ENCODE measurements around the gene EMILIN1.
"Not testable (repeated sequence)": the region's sequence is repeated elsewhere in the genome, so short reads cannot be mapped to it uniquely, and the experiment has no call there.

The EMILIN1 gene

DNA sequence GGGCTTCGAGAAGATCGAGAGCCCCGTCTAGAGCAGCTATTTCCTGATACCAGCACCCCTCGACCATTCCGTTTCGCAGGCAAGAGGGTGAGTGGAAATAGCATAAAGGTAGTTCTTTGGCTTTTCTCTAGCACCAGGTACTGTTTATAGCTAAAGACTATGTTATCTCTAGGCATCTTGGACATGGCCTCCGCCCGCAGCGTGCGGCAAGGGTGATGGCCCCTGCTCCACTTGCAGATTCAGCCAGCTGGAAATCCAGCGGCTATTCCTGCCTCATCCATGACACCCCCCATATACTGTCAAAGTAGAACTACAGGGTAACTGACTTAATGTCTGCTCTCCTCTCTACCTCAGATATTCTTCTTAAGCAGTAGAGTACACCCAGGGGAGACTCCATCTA lies 23.7 kb upstream of the EMILIN1 start:
- no peak for DNase-seq

DNA sequence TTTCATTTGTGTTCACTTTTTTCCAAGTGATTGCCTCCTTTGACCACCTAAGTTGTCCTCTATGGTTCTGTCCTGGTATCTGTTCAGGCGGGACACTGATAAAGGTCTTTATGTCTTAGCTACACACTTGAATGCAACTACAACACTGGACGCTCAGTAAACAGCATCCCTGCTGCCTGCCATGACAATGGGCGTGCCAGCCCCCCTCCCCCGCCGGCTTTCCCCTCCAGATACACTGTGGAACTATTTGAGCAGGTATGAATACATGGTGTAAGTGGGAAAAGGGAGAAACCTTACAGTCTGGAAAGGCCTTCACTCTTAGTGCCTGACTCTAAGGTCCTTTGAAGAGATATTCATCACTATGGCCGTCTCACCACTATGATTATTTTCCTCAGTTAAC lies 21.2 kb upstream of the EMILIN1 start:
- DNase-seq = no peak

DNA sequence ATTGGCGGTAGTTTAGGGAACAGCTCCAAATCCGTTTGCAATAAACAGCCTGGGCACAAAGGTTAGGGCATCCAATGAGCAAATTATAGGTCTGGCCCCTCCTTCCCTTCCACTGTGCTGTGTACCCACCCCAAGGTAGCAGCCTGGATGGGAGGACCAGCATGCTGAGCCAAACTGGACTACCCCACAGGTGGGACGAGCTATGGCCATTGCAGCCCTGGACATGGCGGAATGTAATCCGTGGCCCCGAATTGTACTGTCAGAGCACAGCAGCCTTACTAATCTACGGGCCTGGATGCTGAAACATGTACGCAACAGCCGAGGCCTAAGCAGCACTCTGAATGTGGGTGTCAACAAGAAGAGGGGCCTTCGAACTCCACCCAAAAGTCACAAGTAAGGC lies 20.2 kb upstream of the EMILIN1 start:
- no peak for DNase-seq

DNA sequence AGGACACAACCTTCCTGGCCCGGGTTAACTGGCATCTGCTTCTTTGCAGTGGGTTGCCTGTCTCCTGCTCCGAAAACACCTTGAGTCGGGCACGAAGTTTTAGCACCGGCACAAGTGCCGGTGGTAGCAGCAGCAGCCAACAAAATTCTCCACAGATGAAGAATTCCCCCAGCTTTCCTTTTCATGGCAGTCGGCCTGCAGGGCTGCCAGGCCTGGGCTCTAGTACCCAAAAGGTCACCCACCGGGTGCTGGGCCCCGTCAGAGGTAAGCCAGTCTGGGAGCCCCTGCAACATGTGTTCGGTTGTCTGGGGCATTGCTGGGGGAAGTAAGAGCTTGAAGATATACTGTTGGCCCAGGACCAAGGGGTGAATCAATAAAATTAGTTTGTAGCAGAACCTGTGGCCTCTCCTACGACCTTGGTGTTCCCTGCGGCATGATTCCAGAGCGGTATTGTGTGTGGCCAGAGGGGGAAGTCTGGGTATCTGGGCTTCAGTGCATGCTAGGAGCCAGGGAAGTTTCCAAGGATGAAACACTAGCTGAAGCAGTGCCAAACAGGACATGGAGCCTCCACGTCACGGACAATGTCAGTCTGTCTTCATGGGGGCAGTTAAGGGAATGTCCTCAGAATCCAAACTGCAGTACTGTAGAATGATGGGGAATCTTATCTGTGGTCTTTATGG lies 19.1 kb upstream of the EMILIN1 start:
- no peak for DNase-seq

DNA sequence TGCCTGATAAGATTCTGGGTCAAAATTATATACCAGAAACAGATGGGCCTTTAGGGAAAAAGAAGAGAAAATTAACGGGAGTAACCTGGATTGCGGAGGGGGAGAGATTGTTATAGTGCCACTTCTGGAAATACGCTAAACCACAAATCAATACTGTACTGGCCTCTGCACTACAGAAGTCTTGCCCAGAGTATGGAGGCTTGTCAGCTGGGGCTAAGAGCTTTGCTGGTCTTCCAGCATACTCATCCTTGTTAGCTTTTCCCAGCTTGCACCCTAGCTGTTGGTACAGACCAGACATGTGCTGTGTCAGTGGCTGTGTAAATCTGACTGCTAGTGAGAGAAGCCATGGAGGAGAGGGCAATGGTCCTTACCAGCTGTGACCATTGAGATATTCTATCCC lies 18.1 kb upstream of the EMILIN1 start:
- DNase-seq = no peak

DNA sequence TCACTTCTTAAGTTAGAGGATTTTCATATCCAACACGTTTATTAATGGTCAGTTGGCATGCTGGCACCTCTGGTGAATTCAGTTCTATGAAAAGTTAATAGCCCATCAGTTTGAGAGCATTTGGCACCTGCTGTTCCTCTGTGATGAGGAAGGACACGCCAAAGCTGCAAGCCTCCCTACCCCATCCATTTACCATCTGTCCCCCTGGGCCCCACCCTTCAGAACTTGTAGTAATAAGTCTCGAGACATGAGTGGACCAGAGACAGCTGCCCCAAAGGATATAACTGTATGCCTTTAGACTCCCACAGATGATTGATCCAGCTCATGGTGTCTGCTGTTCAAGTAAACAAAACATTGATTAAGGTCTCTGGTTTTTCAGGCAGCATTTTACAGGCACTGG lies 13.3 kb upstream of the EMILIN1 start:
- no peak for DNase-seq

DNA sequence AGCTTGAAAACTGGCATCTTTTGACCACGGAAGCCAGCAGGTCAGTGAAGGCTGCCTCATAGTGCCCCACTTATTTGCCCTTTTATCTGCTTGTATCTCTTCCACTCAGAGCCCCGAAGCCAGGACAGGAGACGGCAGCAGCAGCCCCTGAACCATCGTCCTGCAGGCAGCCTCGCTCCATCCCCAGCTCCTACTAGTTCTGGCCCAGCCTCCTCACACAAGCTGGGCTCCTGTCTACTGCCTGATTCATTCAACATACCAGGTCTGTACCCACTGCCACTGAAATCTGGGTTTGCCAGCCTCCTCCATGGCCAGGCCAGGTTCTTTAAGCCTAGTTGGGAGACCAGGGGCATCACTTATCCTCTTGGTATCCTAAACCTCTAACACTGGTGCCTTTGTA lies 11.0 kb upstream of the EMILIN1 start:
- no peak for DNase-seq

DNA sequence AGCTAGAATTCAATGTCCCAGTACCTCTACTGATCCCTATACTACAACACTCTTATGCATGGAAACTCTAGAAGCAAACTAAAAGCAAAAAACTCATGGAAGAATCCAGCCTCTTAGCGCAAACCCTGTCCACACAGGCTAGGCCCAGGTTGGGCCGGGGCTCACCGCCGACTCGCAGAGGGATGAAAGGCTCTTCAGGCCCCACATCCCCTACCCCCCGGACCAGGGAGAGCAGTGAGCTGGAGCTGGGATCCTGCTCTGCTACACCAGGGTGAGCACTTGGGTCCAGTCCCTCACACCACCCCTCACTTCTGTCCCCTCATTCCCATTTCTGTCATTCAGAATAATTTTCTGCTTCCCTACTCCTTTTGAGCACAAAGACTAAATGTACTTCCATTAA lies 9.0 kb upstream of the EMILIN1 start:
- DNase-seq = no peak

DNA sequence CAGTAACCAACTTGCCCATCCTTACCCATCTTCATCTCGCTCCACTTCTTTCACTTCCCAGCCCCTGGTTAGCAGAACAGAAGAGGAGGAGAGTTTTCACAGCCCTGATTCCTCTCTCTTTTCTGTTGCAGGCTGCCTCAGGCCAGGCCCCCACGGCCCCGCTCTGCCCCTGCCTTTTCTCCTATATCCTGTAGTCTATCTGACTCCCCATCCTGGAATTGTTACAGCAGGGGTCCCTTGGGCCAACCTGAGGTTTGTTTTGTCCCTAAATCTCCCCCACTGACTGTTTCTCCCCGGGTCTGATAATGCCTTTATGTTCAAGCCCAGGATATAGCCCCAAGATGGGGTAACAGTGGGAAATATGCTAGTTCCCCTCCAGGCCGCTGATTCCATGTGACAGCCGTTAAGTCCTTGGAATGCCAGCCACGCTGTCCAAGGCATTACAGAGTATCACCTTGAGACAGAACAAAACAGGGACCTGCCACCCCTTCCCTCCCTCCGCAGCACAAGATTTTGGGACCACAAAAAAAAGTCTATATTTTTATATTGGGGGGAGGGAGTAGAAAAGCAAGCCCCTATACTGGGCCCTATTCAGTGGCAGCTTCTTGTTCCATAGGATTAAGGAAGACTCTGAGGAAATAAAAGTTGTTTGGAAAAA lies 8.3 kb upstream of the EMILIN1 start:
- DNase-seq = no peak

DNA sequence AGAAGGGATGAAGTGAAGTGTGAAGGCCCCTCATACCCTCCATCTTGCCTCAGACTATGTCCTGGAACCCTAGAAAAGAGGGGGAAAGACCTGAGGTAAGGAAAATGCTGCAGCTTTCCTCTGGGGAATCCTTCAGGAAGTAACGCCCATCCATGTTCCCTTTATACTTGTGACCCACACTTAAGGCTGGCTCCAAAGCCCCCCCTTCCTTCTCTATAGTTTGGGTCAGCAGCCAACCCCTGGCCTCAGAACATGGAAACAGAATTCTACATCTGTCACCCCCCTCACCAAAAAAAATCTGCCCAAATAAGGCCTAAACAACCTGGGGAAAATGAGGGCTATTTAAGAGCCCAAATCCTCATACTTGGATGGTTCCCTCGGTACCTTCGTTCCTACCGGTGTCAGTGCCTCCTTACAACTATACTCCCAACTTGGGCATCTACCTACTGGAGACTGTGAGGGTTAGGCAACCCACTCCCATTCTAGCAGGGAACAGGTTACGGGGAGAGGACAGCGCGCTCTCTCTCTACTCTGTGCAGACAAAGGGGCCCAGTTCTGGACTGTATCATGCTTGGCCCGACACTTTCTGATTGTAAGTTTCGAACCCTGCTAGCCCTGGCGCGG lies 7.7 kb upstream of the EMILIN1 start:
- no peak for DNase-seq

DNA sequence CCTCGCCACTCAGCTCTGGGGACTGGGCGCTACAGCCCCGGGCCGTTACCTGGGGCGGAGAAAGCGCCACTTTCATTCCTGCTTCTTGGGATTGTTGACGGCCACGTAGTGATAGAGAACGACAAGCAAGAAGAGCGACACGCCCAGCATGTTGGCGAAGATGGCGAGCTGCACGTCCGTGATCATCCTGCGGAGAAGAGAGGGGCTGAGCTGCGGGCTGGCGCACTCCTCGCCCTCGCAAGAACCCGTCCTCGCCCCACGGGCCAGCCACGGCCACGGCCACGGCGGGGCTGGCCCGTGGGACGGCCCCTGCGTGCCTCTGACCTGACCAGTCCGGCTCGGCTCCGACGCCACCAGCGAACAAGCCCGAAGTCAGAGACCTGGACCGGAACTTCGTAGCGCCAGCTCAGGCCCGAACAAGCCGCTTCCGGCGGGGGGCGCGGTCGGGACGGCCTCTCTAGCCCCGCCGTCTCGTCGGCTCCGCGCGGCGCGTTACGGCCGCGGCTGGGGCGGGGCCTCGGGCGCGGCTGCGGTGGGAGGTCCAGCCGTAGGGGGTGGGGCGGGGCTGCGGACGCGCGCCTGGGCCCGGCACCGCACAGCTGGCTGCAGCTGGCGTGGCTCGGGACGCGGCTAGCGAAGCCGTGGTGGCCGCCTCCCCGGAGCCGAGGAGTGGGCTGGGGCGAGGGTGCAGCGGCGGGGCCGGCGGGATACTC lies 7.0 kb upstream of the EMILIN1 start, which contains the start of gene OST4:
TSS of gene OST4 (minus strand) at position 378 of the 713 bp plus-strand sequence.
- peak; percentile 81 to 90 (median 85) for DNase-seq

DNA sequence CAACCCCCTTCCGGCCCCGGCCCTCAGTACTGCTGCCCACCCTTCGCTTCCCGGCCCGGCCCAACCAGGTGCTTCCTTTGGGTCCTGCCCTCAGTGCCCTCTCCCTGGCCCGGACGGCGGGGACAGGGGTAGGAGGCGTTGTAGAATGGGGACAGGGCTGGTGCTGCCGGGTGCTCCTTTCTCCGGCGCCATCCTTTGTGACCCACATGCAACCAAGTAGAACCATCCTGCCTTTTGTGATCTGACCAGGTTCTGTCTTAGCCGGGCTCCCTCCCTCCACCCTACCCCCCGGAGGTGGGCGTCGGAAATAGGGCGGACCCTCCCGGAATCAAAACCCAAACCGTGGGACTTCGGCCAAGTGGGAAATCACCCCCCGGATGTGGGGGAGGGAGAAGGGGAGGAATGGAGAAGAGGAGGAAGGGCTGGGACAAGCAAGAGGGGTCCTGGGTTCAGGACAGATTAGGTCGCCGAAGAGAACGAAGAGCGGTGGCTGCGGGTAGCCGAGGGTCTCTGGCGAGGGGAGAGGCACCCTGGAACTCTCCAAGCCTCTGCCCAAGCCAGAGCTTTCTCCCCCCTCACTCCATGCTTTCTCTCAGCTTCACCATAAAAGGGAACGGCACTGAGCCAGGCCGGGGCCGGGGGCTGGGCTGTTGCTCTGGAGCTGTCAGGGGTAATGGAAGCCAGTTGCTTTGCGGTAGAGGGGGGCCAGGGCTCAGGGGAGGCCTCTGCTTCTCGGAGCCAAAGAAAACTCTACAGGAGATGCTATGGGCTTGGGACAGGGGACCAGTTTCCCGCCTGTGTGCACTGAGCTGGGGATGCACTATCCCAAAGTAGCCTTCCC lies 6.2 kb upstream of the EMILIN1 start:
- DNase-seq = peak in 1 of 4 experiments; percentile 16

DNA sequence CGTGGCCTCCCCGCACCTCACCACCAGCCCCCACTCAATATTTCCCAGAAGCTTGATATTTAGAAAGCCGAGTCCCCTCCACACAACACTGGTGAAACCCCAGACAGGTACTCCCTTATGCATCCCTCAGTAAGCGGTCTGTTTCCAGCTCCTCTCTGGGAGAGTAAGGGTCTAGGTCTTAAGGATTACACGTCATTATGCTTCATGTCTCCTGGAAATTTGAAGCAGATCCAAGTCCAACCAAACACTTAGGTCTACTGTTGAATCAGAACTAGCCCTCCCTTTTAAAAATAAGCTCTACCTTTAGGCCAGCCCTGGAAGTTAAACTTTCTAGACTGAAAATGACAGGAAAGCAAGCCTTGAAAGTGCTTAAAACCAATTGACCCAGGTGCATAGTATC lies 5.5 kb upstream of the EMILIN1 start:
- DNase-seq = no peak

DNA sequence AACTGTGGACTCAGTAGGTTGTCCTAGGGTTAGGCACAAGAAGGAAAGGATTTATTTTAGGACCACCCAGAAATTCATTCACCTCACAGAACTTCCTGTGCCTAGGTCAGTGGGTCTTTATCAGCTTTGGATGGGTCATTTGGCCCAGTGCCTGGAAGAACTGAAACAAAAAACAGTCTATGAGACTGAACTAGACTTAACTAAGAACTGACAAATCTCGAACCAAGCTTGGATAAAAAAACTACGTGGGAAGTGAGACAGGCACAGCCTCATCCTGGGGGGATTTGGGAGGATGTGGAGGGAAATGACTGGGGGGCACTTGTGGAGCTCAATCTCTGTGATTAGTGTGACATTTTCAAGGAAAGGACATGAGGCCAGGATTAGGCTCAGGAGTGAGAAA lies 4.6 kb upstream of the EMILIN1 start:
- no peak for DNase-seq

DNA sequence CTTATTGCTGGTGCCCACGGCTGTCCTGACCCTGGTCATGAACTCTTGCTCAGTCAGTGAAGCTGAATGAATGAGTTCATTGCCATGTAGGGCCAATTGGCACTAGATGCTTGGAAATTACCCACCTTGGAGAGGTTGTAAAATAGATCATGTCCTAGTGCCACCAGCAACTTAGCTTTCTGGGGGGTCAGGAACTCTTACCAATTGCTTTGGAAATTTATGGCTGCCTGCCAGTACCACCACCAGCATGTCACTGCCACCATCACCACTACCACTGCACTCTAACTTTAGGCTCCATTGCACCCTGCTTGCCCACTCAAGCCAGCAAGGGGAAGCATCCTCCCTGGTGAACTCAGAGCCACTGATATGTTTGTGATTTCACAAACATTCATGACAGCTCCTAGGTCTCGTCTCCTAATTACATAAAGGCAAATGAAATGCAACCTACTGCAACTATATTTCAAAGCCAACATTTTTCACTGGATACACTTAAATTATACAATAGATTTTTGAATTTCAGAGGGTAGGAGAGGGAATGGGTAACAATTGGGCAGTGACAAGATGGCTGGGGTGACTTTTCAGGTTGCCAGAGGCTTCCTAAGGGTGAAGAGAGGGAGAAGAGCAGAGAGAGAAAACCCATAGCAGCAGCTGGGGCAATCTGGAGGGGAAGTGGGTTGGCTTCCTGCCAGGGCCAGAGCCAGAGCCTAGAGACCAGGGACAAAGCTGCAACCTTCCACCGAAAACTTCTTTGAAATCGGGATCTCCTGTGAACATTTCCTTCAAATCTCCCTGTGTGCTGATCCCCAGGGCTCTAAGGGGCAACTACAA lies 3.5 kb upstream of the EMILIN1 start:
- peak in 1 of 4 experiments; percentile 34 for DNase-seq

DNA sequence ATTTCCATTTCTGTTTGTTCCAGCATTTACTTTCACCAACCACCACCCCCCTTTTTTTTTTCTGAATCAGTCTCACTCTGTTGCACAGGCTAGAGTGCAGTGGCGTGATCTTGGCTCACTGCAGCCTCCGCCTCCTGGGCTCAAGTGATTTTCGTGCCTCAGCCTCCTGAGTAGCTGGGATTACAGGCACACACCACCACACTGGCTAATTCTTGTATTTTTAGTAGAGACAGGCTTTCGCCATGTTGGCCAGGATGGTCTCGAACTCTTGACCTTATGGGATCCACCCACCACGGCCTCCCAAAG lies 2.9 kb upstream of the EMILIN1 start:
- not testable (repeated sequence) for DNase-seq

DNA sequence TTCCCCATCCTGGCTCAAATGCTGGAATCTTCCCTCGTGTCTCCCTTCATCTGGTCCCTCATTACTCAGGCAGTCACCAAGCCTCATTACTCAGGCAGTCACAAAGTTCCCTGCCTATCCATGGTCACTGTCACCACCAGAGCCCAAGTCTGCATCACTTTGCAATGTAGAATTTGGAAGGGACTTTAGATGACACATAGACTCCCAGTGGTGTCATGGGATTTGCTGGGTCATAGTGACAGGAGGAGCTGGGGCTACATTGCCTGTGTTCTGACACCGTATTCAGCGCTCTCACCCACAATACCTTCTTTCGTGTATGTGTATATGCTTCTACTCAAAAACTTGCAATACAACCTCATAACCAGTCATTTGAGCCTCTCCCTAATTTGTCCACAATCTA lies 2.1 kb upstream of the EMILIN1 start:
- no peak for DNase-seq

DNA sequence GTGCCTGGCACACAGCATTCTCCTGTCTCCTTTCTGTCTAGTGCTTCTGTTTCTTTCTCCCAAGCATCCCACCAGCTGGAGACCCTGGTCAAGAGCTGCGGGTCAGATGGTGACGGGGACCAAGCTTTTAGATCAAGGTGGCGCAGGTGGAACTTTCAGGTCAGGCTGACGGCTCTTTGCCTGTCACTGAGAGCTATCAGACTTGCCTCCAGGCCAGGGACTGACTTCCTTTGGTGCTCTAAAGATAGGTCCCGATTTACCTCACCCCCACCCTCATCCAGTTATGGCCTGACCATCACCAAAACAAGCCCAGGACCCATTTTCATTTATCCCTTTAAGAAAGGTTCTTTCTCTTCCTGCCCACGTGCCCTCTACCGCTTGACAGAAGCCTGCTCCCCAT lies 1.2 kb upstream of the EMILIN1 start:
- DNase-seq = no peak

DNA sequence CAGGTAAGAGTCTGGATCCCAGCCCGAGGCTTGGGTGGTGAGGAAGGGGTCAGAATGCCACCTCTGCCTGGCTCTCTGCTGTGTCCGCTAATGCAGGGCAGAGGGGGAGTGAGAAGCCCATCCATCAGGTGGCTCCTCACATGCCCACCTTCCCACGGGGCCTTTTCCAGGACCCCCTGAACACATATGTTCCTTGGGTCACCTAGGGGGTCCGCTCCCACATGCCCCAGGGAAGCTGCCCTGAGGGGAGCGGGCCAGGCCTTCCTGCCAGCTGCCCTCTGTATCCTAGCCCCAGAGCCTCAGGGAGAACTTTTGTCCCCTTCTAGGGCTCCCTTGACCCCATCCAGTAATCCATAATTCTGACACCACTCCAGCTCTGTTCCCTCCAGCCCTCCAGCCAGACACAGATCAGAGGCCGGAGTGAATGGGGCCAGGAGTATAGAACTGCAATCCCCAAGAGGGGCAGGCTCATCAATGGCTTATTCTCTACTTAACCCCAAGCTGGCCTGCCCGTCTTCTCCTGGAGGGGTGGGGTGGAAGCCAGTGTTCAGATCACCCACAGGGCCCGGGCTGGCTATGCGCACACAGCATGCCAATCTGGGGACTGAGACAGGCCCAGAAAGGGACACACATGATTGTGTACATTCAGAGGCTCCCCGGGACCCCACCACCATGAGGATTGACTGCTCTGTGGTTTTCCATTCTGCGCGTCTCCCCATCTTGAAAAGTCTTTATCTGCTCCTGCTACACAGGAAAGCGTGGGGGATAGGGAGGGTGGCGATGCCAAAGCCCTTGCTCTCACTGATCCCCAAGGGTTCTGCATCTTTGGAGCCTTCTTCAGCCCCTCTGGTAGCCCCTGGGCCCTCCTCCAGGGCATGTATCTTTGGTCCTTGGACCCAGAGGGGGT lies 1.1 kb downstream of the EMILIN1 start:
- no peak for DNase-seq

DNA sequence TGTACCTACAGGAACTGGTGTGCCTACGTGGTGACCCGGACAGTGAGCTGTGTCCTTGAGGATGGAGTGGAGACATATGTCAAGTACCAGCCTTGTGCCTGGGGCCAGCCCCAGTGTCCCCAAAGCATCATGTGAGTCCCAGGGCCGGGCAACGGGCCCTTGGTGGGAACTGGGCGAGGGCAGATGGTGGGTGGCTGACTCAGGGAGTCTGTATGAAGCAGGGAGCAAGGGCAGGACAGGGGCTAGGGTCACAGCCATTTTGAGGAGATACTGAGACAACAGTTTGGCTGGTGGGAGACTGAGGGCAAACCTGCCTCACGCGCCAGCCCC lies 1.7 kb downstream of the EMILIN1 start:
- DNase-seq = no peak

DNA sequence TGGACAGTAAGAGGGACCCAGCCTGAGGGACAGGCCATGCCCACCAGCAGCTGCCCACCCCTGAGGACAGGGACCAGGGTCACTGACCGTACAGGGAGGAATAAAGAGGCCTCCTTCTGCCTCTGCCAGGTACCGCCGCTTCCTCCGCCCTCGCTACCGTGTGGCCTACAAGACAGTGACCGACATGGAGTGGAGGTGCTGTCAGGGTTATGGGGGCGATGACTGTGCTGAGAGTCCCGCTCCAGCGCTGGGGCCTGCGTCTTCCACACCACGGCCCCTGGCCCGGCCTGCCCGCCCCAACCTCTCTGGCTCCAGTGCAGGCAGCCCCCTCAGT lies 2.2 kb downstream of the EMILIN1 start:
- DNase-seq = no peak

All from activated CD4-positive, CD25-positive, alpha-beta regulatory T cell (primary cell).